ENCODE data around the gene LCLAT1.

DNA sequence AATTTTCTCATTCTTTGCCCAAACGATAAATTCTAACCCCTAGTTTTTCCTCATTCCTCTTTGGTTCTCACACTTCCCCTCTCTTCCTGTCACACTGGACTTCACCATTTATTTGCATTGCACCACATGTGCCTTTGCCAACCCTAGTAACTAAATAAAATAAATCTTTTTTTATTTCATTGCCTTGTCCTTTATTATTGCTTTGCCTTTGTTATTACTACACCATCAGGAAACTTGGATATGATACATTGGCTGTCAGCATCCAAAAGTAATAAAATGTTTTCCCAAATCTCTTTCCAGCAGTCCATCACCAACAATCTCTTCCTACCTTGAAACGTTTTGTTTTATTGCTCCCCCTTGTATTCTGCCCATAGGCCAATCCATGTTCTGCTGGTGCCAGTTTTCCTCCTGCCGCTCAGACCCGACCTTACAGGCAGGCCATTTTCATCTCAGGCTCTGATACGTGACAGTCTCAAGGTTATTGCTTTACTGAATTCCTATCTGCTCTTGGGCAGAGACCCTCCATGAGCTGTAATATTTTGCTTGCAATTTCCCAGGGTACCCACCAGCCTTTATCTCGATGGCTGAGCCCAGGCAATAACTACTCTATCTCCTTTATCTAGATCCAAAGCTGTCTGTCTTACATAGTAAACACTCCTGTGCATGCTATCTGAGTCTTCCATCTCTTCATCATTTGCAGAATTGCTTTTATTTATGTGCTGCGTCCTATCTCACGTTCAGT is 19.3 kb upstream of the LCLAT1 start:
- TF ChIP-seq, protein P1, sequence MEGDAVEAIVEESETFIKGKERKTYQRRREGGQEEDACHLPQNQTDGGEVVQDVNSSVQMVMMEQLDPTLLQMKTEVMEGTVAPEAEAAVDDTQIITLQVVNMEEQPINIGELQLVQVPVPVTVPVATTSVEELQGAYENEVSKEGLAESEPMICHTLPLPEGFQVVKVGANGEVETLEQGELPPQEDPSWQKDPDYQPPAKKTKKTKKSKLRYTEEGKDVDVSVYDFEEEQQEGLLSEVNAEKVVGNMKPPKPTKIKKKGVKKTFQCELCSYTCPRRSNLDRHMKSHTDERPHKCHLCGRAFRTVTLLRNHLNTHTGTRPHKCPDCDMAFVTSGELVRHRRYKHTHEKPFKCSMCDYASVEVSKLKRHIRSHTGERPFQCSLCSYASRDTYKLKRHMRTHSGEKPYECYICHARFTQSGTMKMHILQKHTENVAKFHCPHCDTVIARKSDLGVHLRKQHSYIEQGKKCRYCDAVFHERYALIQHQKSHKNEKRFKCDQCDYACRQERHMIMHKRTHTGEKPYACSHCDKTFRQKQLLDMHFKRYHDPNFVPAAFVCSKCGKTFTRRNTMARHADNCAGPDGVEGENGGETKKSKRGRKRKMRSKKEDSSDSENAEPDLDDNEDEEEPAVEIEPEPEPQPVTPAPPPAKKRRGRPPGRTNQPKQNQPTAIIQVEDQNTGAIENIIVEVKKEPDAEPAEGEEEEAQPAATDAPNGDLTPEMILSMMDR (conservative IDR thresholded peaks at IDR 0.05; ENCODE audit: low read length): no peak
- TF ChIP-seq EZH2phosphoT487 (IDR thresholded peaks at IDR 0.05; ENCODE audit: borderline replicate concordance, low read depth, low read length): no peak

Data from OCI-LY7 (cell line).